Neural cell (in vitro differentiated cells): Measurements from ENCODE around the gene CTNNA2. TPM values are rescaled to one million over a fixed set of nuclear protein-coding genes. Genes with fewer than 3 reads are reported as not detected.

Experiments used
- H2AFZ ChIP-seq: fragments of 200-600, 300-800 bp; sonication (generic), shearing (Covaris generic); 2 replicates; pipeline ENCODE4 v1.6.0; 2014; ENCODE audit warnings: low read depth, mild to moderate bottlenecking, antibody characterized with exemption, low read length, moderate library complexity
- H3F3A ChIP-seq: fragments of 200-600 bp; shearing (Covaris generic); 2 replicates; pipeline ENCODE4 v1.6.1; 2016; ENCODE audit warnings: mild to moderate bottlenecking, moderate library complexity, mixed read lengths, antibody characterized with exemption, low read length; ENCODE audit not compliant: insufficient read depth, poor library complexity, severe bottlenecking
- H3K27ac ChIP-seq: fragments of 200-600, 300-800 bp; sonication (generic), shearing (Covaris generic); 2 replicates; pipeline ENCODE4 v1.5.1; 2014; ENCODE audit warnings: mild to moderate bottlenecking, low read length, moderate library complexity
- H3K27me3 ChIP-seq: fragments of 300-800, 200-600 bp; sonication (generic), shearing (Covaris generic); 2 replicates; pipeline ENCODE4 v1.6.0; 2014; ENCODE audit warnings: mild to moderate bottlenecking, low read depth, low read length, moderate library complexity; ENCODE audit not compliant: insufficient read depth
- H3K36me3 ChIP-seq: fragments of 300-800, 200-600 bp; sonication (generic), shearing (Covaris generic); 2 replicates; pipeline ENCODE4 v1.5.1; 2014; ENCODE audit warnings: mild to moderate bottlenecking, antibody characterized with exemption, low read length, moderate library complexity; ENCODE audit not compliant: insufficient read depth
- H3K4me2 ChIP-seq: fragments of 300-800, 200-600 bp; sonication (generic), shearing (Covaris generic); 2 replicates; pipeline ENCODE4 v1.6.0; 2014; ENCODE audit warnings: mild to moderate bottlenecking, low read length
- H3K4me3 ChIP-seq: fragments of 300-800, 200-600 bp; sonication (generic), shearing (Covaris generic); 2 replicates; pipeline ENCODE4 v1.5.1; 2014; ENCODE audit warnings: mild to moderate bottlenecking, low read length, moderate library complexity
- H3K79me2 ChIP-seq: fragments of 200-600 bp; shearing (Covaris generic); replicated peaks from 2 replicates; pipeline ENCODE4 v1.6.0; 2014; ENCODE audit warnings: mild to moderate bottlenecking, low read length, moderate library complexity; ENCODE audit not compliant: insufficient read depth
- H3K9ac ChIP-seq: fragments of 300-800, 200-600 bp; sonication (generic), shearing (Covaris generic); 2 replicates; pipeline ENCODE4 v1.6.1; 2016; ENCODE audit warnings: mild to moderate bottlenecking, low read length, mixed read lengths
- H3K9me2 ChIP-seq: fragments of 200-600 bp; shearing (Covaris generic); 2 replicates; pipeline ENCODE4 v1.6.1; 2016; ENCODE audit warnings: mild to moderate bottlenecking, low read length, mixed read lengths; ENCODE audit not compliant: insufficient read depth
- H3K9me3 ChIP-seq: fragments of 200-600, 300-800 bp; sonication (generic), shearing (Covaris generic); 2 replicates; pipeline ENCODE4 v1.6.1; 2016; ENCODE audit warnings: mild to moderate bottlenecking, mixed run types, low read length, moderate library complexity, mixed read lengths
- H4K20me1 ChIP-seq: fragments of 200-600 bp; shearing (Covaris generic); 2 replicates; pipeline ENCODE4 v1.6.1; 2016; ENCODE audit warnings: mild to moderate bottlenecking, mixed run types; ENCODE audit not compliant: insufficient read depth
- CTCF ChIP-seq: fragments of 450-650 bp; IDR thresholded peaks from 2 replicates; pipeline ENCODE4 v1.5.1; 2014; ENCODE audit warnings: antibody characterized with exemption, mild to moderate bottlenecking, moderate library complexity; ENCODE audit not compliant: poor library complexity, severe bottlenecking
- EP300 ChIP-seq: fragments of 450-650 bp; conservative IDR thresholded peaks from 2 replicates; pipeline ENCODE4 v1.6.1; 2014; ENCODE audit warnings: antibody characterized with exemption, mild to moderate bottlenecking, moderate library complexity; ENCODE audit not compliant: poor library complexity, severe bottlenecking
- EZH2 ChIP-seq: fragments of 200-600, 300-800 bp; shearing (Covaris generic), sonication (generic); IDR thresholded peaks from 2 replicates; pipeline ENCODE4 v1.6.1; 2014; ENCODE audit warnings: antibody characterized with exemption, low read length, borderline replicate concordance, mild to moderate bottlenecking; ENCODE audit not compliant: insufficient read depth, poor library complexity, severe bottlenecking
- MXI1 ChIP-seq: fragments of 450-650 bp; conservative IDR thresholded peaks from 2 replicates; pipeline ENCODE4 v1.6.1; 2014; ENCODE audit warnings: antibody characterized with exemption, mild to moderate bottlenecking; ENCODE audit not compliant: poor library complexity, severe bottlenecking
- POLR2AphosphoS5 ChIP-seq: IDR thresholded peaks from 2 replicates; pipeline ENCODE4 v1.6.1; 2012
- RAD21 ChIP-seq: fragments of 450-650 bp; conservative IDR thresholded peaks from 2 replicates; pipeline ENCODE4 v1.6.1; 2014; ENCODE audit warnings: antibody characterized with exemption, mild to moderate bottlenecking, moderate library complexity
- REST ChIP-seq: IDR thresholded peaks from 2 replicates; pipeline ENCODE4 v1.6.1; 2012; ENCODE audit warnings: borderline replicate concordance
- SMC3 ChIP-seq: fragments of 450-650 bp; conservative IDR thresholded peaks from 2 replicates; pipeline ENCODE4 v1.6.1; 2014; ENCODE audit warnings: antibody characterized with exemption, mild to moderate bottlenecking, moderate library complexity; ENCODE audit not compliant: poor library complexity
- TAF1 ChIP-seq: IDR thresholded peaks from 2 replicates; pipeline ENCODE4 v1.6.1; 2012; ENCODE audit warnings: low read depth
- polyA plus RNA-seq: library from polyadenylated mRNA; depleted of rRNA; stranded (reverse); fragments of >200 nt; gene quantifications from 2 replicates; pipeline ENCODE4 v1.2.3, GENCODE V29; 2014

CTNNA2 gene
- polyA plus RNA-seq, 1 donor from 2014 or later = 194 TPM

GRCh38 chr2:80531319-80531718 lies 1018.5 kb downstream of the CTNNA2 start:
- H3F3A ChIP-seq = no peaks in the 10 kb centered on the region
- no peak overlapping the region for H3K9ac ChIP-seq
- H2AFZ ChIP-seq = no peak overlapping the region
- no peaks in the 10 kb centered on the region for H3K36me3 ChIP-seq
- H3K9me2 ChIP-seq = no peaks in the 10 kb centered on the region
- H3K79me2 ChIP-seq = no peaks in the 10 kb centered on the region
- H3K27ac ChIP-seq = no peak overlapping the region
- no peak overlapping the region for H3K4me3 ChIP-seq
- H3K9me3 ChIP-seq = no peaks in the 10 kb centered on the region
- no peak for TF ChIP-seq POLR2AphosphoS5
- H3K4me2 ChIP-seq = no peak overlapping the region
- H4K20me1 ChIP-seq = no peaks in the 10 kb centered on the region
- no peaks in the 10 kb centered on the region for H3K27me3 ChIP-seq

GRCh38 chr2:80545420-80546210 lies 1032.8 kb downstream of the CTNNA2 start:
- Histone ChIP-seq H4K20me1 (no peaks in the 10 kb centered on the region), H3K36me3 (no peaks in the 10 kb centered on the region), H3F3A (no peaks in the 10 kb centered on the region), H3K79me2 (no peaks in the 10 kb centered on the region), H3K4me2 (no peak overlapping the region), H2AFZ (no peak overlapping the region), H3K9me3 (no peaks in the 10 kb centered on the region), H3K9me2 (no peaks in the 10 kb centered on the region), H3K9ac (no peak overlapping the region), H3K4me3 (no peak overlapping the region), H3K27me3 (no peaks in the 10 kb centered on the region), H3K27ac (no peak overlapping the region)
- no peak for TF ChIP-seq REST
- TF ChIP-seq POLR2AphosphoS5 = no peak
- TF ChIP-seq EZH2 = no peak
- no peak for TF ChIP-seq RAD21
- no peak for TF ChIP-seq SMC3
- no peak for TF ChIP-seq TAF1
- no peak for TF ChIP-seq CTCF
- no peak for TF ChIP-seq EP300
- no peak for TF ChIP-seq MXI1
